ENCODE results near the gene SORCS1.

DNA sequence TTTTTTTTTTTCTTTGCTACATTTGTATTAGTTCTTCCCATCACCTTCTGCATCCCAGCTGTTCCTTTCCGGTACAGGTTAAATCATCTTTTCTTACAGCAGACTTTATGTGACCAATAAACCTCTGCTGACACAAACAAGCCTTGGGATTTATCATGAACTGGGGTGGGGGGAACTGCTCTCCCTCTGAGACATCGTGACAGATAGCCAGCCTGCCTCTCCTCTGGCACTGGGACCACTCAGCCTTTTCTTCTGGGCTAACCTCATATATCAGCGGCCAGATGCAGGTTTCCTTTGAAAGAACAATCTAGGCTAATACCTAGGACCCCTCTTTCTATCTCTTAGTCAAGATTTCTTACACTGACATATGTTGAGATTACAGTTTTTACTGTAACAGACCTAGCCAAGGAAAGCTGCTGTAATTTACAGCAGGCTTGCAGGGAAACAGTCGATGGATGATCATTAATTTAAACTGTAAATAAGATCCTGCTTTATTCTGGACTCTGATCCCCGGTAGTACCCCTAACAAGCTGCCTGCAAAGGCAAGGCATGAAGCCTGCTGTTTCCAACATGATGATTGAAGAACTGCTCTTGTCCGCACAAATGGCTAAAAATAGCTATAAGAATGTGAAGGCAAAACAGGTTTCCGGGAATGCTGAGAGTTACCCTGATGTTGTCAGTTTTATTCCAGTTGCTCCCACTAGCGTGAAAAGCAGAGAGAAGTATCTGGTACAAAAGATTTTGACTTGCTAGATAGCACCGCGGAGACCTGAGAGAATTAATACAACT is 338.7 kb downstream of the SORCS1 start:
- TF ChIP-seq, protein P1, sequence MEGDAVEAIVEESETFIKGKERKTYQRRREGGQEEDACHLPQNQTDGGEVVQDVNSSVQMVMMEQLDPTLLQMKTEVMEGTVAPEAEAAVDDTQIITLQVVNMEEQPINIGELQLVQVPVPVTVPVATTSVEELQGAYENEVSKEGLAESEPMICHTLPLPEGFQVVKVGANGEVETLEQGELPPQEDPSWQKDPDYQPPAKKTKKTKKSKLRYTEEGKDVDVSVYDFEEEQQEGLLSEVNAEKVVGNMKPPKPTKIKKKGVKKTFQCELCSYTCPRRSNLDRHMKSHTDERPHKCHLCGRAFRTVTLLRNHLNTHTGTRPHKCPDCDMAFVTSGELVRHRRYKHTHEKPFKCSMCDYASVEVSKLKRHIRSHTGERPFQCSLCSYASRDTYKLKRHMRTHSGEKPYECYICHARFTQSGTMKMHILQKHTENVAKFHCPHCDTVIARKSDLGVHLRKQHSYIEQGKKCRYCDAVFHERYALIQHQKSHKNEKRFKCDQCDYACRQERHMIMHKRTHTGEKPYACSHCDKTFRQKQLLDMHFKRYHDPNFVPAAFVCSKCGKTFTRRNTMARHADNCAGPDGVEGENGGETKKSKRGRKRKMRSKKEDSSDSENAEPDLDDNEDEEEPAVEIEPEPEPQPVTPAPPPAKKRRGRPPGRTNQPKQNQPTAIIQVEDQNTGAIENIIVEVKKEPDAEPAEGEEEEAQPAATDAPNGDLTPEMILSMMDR (IDR thresholded peaks at IDR 0.05): no peak
- TF ChIP-seq POLR2A (IDR thresholded peaks at IDR 0.05): no peak

All from ovary (tissue), 3 donors.